GM19351 (cell line): ENCODE results near the gene VPS8.
"Not testable (repeated sequence)": the region's sequence is repeated elsewhere in the genome, so short reads cannot be mapped to it uniquely, and the experiment has no call there.

Experiments
- ATAC-seq: cut with Tn5 transposase; IDR thresholded peaks from one replicate; pipeline ENCODE4 v1.9.1; 2021; ENCODE audit warnings: mild to moderate bottlenecking, moderate library complexity; ENCODE audit not compliant: unreplicated experiment

The VPS8 gene

DNA sequence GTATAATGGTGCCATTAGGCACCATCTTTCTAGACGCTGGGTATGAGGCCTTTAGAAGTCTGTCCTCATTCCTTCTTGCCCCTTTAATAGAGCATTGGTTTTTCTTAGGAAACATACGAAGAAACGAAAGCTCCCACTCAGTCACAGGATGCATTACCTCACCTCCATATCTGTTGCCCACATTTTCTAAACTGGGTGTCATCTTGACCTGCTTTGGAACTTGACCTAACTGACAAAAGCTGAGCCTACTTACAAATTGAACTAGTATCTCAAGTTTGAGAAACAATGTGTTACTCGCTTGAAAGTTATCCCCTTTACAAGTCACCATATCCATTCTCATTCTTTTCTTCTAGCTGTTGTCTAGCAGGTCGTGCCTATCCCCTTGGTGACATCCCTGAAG lies 102.7 kb downstream of the VPS8 start:
- no peak for ATAC-seq

DNA sequence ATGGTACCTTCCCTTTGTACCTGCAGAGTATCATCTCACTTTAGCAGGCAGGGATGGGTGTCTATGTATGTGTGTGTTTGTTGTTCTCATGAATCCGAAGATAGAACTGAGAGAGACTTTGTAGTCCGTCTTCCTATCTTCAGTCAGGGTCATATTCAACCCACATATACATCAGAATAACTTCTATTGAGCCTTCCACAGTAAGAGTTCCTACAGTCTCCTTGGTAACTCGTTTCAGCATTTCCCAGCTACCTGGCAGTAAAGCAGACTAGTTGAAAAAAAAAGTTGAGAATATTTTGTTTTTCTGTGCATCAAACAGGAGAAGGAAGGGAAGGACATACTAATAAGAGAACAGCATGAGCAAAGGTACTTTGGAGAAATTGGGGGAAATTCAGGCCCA lies 106.8 kb downstream of the VPS8 start:
- no peak for ATAC-seq

GRCh38 chr3:184919651-184920050 lies 107.7 kb downstream of the VPS8 start:
- ATAC-seq = no peak

- ATAC-seq = no peak
These were observed 112.6 kb downstream of the VPS8 start for GRCh38 chr3:184924547-184924946.

DNA sequence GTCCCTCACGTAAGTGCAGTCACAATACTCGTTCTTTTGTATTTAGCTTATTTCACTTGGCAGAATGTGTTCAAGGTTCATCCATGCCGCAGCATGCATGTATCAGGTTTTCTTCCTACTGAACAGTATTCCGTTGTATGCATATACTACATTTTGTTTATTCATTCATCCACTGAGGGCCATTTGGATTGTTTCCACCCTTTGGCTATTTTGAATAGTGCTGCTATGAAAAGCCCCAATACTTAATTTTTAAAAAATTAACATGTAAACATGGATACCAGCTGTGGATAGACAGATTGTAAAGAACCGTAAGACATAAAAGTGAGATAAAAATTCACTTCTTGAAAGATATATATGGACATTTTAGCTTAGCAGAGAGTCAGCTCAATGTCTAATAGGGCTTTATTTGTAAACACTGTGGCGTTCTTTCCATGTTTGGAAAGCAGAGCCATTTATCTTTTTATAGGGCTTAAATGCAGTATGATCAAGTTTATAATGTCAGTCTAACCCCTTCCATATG lies 115.9 kb downstream of the VPS8 start:
- ATAC-seq = no peak

DNA sequence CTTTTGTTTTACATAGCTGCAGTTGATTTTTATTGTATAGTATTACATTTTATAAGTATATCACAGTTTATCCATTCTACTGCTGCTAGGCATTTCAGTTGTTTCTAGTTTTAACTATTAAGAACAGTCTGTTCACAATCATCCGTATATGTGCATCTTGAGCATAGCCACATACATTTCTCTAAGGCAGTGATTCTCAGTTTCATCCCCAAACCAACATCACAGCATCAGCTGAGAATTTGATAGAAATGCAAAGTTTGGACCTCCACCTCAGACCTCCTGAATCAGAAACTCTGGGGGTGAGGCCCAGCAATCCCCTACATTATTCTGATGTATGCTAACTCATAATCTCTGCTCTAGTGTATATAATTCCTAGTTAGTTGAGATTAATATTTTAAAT lies 120.8 kb downstream of the VPS8 start:
- no peak for ATAC-seq

GRCh38 chr3:184937611-184938010 lies 125.6 kb downstream of the VPS8 start:
- ATAC-seq = no peak

GRCh38 chr3:184941408-184941807 lies 129.4 kb downstream of the VPS8 start:
- no peak for ATAC-seq

DNA sequence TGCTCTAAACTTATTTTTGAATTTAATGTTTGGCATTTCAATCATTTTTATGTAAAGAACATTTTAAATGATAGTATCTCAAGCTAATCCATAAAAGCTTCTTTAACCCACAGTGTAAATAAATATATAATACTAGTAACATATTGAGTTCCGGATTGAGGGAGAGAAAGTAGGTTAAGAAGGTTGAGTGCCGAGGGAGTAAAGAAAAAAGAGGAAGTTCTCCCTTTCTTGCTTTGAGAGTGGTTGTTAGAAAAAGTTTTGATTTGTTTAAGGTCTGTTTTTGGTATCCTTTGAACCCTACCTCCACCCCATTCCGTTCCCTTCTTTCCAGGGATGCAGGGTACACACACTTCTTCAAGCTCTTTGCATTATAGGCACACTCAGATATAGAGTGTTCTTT lies 130.8 kb downstream of the VPS8 start:
- ATAC-seq = no peak

GRCh38 chr3:184944241-184944640 lies 132.3 kb downstream of the VPS8 start:
- ATAC-seq = no peak

DNA sequence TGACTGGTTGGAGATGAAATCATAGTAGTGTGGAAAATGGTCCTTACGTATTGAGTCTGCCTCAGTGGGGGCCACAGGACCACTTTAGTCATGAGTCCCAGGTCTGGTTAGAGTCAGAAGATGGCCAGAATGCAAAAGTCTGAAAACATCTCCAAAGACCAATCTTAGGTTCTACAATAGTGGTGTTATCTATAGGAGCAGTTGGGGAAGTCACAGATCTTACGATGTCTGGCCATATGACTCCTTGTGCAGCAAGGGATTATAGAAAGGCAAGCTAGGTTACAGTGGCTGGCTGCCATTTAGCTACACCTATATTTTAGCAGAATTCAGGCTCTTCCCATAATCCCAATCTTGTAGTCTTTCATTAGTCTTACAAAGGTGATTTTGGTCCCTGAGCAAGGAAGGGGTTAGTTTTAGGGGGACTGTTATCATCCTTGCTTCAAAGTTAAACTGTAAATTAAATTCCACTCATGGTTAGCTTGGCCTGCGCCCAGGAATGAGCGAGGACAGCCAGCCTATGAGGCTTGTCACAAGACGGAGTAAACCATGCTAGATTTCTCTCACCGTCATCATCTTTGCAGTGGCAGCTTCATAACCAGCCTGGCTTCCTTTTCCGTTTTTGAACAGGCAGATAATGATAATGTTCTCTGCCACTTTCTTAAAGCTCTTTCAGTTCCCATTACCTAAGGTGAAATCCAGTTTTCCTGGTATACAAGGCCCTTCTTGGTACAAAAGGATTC lies 134.1 kb downstream of the VPS8 start:
- ATAC-seq = no peak

GRCh38 chr3:184946917-184947316 lies 135.0 kb downstream of the VPS8 start:
- no peak for ATAC-seq

- ATAC-seq = no peak
These were observed 137.4 kb downstream of the VPS8 start for GRCh38 chr3:184949251-184949965.

DNA sequence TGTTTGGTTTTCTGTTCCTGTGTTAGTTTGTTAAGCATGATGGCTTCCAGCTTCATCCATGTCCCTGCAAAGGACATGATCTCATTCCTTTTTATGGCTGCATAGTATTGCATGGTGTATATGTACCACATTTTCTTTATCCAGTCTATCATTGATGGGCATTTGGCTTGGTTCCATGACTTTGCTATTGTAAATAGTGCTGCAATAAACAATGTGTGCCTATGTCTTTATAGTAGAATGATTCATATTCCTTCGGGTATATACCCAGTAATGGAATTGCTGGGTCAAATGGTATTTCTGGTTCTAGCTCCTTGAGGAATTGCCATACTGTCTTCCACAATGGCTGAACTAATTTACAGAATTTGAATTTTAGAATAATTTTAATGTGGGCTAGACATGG lies 138.8 kb downstream of the VPS8 start:
- ATAC-seq = not testable (repeated sequence)

DNA sequence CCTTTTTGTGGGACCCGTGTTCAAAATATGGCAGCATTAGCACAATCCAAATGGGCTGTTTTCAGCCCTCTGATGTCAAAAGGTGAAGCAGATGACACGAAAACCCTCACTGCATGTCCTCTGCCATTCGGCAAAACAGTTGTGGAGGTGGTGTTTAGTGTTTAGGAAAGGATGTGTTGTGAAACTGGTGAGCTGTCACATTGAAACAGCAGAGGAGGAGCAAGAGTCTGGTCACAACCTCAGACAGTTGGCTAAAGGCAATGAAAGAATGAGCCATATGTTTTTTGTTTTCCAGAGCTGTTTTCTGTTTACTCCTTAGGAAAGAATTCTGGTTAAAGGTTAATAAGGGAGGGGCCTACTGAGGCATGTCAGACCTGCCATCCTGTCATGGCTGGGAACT lies 140.7 kb downstream of the VPS8 start:
- ATAC-seq = no peak

DNA sequence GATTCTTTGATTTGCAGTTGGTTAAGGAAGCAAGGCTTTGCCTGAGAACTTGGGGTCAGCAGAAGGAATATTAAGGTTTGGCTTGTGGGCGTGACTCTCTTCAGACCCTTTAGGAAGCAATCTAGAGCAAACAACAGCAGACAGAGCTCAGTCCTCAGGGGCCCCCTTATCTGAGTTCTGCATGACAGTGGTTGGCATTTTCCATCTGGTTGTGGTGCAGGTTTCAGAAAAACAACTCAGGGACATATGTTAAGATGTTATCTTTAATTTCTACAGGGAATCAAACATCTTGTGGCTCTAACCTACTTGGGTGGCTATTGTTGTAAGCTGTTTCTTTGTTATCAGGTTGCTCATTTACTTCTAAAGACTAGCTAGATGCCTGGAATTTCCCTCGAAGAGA lies 141.4 kb downstream of the VPS8 start:
- no peak for ATAC-seq

GRCh38 chr3:184954251-184954650 lies 142.3 kb downstream of the VPS8 start:
- ATAC-seq = no peak

GRCh38 chr3:184954851-184955250 lies 142.9 kb downstream of the VPS8 start:
- not testable (repeated sequence) for ATAC-seq

DNA sequence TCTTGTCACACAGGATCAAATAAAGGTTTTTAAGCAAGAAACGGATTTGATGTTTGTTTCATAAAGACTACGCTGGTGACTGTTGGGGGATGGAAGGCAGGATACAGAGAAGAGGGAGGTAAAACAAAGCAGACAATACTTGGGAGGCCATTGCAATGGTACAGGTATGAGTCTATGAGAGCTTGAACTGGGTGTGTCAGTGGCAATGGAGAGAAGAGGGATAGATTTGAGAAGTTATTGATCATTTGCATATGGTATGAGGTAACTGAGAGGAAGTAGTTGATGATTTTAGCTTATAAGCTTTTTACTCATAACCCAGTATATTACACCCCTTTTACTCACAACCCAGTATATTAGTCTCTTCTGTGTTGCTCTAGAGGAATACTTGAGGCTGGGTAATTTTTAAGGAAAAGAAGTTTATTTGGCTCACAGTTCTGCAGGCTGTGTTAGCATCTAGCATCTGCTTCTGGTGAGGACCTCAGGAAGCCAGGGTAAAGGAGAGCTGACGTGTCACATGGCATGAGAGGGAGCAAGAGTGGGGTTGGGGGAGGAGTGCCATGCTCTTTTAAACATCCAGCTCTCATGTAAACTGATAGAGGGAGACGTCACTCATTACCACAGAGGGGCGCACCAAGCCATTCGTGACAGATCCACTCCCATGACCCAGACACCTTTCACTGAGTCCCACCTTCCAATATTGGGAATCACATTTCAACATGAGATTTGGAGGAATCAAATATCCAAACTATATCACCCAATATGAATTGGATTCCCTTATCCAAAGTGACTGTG lies 153.9 kb downstream of the VPS8 start:
- ATAC-seq = no peak

DNA sequence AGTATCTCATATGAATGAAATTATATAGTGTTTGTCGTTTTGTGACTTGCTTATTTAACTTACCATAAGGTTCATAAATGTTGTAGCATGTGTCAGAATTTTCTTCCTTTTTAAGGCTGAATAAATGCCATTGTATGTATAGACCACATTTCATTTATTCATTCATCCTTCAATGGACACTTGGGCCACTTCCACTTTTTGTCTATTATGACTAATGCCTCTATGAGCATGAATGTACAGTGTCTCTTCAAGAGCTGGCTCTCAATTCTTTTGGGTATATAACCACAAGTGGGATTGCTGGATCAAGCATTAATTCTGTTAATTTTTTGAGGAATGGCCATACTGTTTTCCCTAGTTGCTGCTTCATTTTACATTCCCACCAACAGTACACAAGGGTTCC lies 156.1 kb downstream of the VPS8 start:
- ATAC-seq = no peak

- ATAC-seq = no peak
These were observed 158.2 kb downstream of the VPS8 start for GRCh38 chr3:184970186-184970585.

DNA sequence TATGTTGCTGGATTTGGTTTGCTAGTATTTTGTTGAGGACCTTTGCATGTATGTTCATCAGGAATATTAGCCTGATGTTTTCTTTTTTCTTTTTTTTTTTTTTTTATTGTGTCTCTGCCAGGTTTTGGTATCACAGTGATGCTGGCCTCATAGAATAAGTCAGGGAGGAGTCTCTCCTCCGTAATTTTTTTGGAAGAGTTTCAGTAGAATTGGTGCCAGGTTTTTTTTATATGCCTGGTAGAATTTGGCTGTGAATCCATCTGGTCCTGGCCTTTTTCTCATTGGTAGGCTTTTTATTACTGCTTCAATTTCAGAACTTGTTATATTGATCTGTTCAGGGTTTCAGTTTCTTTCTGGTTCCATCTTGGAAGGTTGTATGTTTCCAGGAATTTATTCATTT lies 165.8 kb downstream of the VPS8 start:
- no peak for ATAC-seq
